Measurements from ENCODE around the gene MEGF6. TPM values are rescaled to one million over a fixed set of nuclear protein-coding genes. Genes with fewer than 3 reads are reported as not detected.

The MEGF6 gene
- total and polyA plus RNA-seq, 9 of the 15 experiments (the other 6 are each of a cell fraction or from before 2014, with no cell fraction given): 0.03 to 1.7 (median 0.24) TPM; not detected in 3

DNA sequence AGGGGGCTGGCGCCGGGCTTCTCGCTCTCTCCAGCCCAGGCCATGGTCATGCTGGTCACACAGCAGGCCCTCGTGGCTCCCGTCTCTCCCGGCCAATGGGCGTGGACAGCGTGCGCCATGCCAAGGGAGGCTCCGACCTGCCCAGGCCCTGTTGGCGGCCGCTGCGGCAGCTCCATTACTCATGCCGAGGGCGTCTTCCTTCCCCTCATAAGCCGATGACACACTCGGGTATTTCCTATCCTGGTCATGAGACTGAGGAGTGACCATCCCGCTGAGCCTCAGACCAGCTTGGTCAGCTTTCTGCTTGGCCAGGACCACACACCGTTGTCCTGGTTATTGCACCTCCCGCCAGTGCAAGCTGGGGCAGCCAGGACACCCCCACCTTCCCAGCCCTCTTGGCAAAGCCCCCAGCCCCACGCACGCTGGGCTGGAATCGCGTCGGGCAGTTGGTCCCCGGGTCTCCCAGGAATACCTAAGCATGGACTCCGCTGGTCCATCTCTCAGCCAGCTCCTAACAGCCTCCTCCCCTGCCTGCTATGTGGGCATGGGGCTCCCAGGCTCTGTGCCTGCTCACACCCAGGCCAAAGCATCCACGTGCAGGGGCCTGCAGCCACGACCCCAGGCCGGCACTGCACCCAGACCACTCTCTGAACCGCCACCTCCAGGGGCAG lies 107.0 kb downstream of the MEGF6 start (continued):
- TF ChIP-seq BHLHE40 (IDR thresholded peaks at IDR 0.05; ENCODE audit: low read length) (no peak), GTF2F1 (IDR thresholded peaks at IDR 0.05; ENCODE audit: low read depth, low read length) (no peak), NCOA2 (IDR thresholded peaks at IDR 0.05; ENCODE audit: partially characterized antibody in 2 of 2) (no peak), MXI1 (IDR thresholded peaks at IDR 0.05; ENCODE audit: low read depth, low read length) (no peak), SETDB1 (IDR thresholded peaks at IDR 0.05; ENCODE audit: low read length) (no peak), SREBF1 (IDR thresholded peaks at IDR 0.05; ENCODE audit: borderline replicate concordance, low read depth, low read length) (no peak), GTF2A2 (tag; IDR thresholded peaks at IDR 0.05) (no peak), ZNF696 (CRISPR knock-in tag; conservative IDR thresholded peaks at IDR 0.05) (no peak), ZBTB8A (IDR thresholded peaks at IDR 0.05; ENCODE audit: partially characterized antibody) (no peak), ARNT (IDR thresholded peaks at IDR 0.05) (no peak)

DNA sequence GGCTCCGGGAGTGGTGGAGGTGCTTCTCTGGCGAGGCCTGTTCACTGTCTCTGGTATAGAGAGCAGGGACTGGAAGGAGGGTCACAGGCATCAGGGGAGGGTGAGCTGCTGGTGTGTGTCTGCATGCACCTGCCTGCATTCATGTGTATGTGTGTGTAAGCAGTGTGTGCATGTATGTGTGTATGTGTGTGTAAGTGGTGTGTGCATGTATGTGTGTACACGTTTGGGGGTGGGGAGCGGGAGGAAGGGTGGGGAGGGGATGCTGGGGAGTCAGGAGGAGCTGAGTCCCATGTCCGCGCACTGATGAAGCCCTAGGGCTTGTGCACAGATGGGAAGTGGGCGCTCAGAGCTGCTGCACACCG lies 107.8 kb downstream of the MEGF6 start:
- Histone ChIP-seq H3K9me1 (ENCODE audit: control insufficient read depth, insufficient read depth, low read length) (no peaks in the 10 kb centered on the region), H3K4me2 (ENCODE audit: insufficient read depth, low read length) (no peak overlapping the region), H3K9ac (ENCODE audit: insufficient read depth in 1 of 2, low read depth in 2 of 2, low read length in 2 of 2) (no peak overlapping the region), H3K36me3 (ENCODE audit: control insufficient read depth, insufficient read depth, low read length) (no peaks in the 10 kb centered on the region), H3K27ac (ENCODE audit: extremely low read depth, low read depth, low read length) (no peak overlapping the region), H3K4me1 (replicated peaks in 1 of 2; ENCODE audit: control insufficient read depth in 2 of 2, insufficient read depth in 2 of 2, low read length in 2 of 2) (peaks cover 0 to 46% of the 10 kb centered on the region in 2 experiments; a peak in 1 of 5 replicates), H3K27me3 (ENCODE audit: control insufficient read depth in 2 of 2, insufficient read depth in 2 of 2, low read length in 2 of 2) (peaks cover 3 to 44% of the 10 kb centered on the region in 2 experiments; a peak in 4 of 5 replicates), H3K4me3 (no peak overlapping the region), H2AFZ (ENCODE audit: low read depth, low read length) (no peak overlapping the region), H3K79me2 (ENCODE audit: control insufficient read depth, insufficient read depth, low read length) (no peaks in the 10 kb centered on the region), H4K20me1 (replicated peaks; ENCODE audit: control insufficient read depth, insufficient read depth, low read length) (peaks cover 23% of the 10 kb centered on the region; the same call in 1 of the 2 replicates), H3K9me3 (replicated peaks; ENCODE audit: control insufficient read depth, insufficient read depth, low read depth, low read length) (no peaks in the 10 kb centered on the region)
- ChIA-PET POLR2A (interaction anchor here (1.2 kb wide), 1 partner anchor 15 kb away, joined by 4 read pairs; no protein-coding TSS in a partner anchor), CTCF (ENCODE audit: low intra/inter-chr PET ratio) (no interaction called here)
- no TSS peak for BruUV-seq (replicated peaks)
- in situ Hi-C loops (cut with MboI) (no loop called here), intact Hi-C loops (cut with micrococcal nuclease) (no loop called here)
- DNase-seq (ENCODE audit: extremely low read depth in 1 of 4, low spot score in 3 of 4) (no peak), ATAC-seq (no peak), FAIRE-seq (no peak)
- TF ChIP-seq PML (IDR thresholded peaks at IDR 0.05; ENCODE audit: low read length) (no peak), TRIM28 (IDR thresholded peaks at IDR 0.05) (no peak), IFI16 (CRISPR knock-in tag; IDR thresholded peaks at IDR 0.05) (no peak), TAF15 (IDR thresholded peaks at IDR 0.05; ENCODE audit: low read depth, low read length) (no peak), CHD1 (IDR thresholded peaks at IDR 0.05; ENCODE audit: low read length) (no peak), ZKSCAN3 (CRISPR knock-in tag; IDR thresholded peaks at IDR 0.05) (no peak), HNRNPL (IDR thresholded peaks at IDR 0.05; ENCODE audit: low read depth, low read length) (no peak), SNIP1 (IDR thresholded peaks at IDR 0.05; ENCODE audit: low read depth) (no peak)
- TF ChIP-seq, protein P1, sequence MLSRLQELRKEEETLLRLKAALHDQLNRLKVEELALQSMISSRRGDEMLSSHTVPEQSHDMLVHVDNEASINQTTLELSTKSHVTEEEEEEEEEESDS (CRISPR knock-in tag; IDR thresholded peaks at IDR 0.05): no peak
- TF ChIP-seq, protein P2, sequence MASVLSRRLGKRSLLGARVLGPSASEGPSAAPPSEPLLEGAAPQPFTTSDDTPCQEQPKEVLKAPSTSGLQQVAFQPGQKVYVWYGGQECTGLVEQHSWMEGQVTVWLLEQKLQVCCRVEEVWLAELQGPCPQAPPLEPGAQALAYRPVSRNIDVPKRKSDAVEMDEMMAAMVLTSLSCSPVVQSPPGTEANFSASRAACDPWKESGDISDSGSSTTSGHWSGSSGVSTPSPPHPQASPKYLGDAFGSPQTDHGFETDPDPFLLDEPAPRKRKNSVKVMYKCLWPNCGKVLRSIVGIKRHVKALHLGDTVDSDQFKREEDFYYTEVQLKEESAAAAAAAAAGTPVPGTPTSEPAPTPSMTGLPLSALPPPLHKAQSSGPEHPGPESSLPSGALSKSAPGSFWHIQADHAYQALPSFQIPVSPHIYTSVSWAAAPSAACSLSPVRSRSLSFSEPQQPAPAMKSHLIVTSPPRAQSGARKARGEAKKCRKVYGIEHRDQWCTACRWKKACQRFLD (CRISPR knock-in tag; IDR thresholded peaks at IDR 0.05): no peak
- TF ChIP-seq, protein P3, sequence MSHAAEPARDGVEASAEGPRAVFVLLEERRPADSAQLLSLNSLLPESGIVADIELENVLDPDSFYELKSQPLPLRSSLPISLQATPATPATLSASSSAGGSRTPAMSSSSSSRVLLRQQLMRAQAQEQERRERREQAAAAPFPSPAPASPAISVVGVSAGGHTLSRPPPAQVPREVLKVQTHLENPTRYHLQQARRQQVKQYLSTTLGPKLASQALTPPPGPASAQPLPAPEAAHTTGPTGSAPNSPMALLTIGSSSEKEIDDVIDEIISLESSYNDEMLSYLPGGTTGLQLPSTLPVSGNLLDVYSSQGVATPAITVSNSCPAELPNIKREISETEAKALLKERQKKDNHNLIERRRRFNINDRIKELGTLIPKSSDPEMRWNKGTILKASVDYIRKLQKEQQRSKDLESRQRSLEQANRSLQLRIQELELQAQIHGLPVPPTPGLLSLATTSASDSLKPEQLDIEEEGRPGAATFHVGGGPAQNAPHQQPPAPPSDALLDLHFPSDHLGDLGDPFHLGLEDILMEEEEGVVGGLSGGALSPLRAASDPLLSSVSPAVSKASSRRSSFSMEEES (CRISPR knock-in tag; IDR thresholded peaks at IDR 0.05): no peak
- 10% methylated on average over 6 of the region's 8 CpGs for WGBS (ENCODE audit: insufficient coverage, low coverage, missing lambda C conversion rate)

Measured in K562 (cell line).